Measurements from ENCODE around the gene SLC26A1. TPM values are rescaled to one million over a fixed set of nuclear protein-coding genes. Genes with fewer than 3 reads are reported as not detected.

Gene SLC26A1
- total RNA-seq, 1 experiment from 2014 or later, result 0.09 TPM

DNA sequence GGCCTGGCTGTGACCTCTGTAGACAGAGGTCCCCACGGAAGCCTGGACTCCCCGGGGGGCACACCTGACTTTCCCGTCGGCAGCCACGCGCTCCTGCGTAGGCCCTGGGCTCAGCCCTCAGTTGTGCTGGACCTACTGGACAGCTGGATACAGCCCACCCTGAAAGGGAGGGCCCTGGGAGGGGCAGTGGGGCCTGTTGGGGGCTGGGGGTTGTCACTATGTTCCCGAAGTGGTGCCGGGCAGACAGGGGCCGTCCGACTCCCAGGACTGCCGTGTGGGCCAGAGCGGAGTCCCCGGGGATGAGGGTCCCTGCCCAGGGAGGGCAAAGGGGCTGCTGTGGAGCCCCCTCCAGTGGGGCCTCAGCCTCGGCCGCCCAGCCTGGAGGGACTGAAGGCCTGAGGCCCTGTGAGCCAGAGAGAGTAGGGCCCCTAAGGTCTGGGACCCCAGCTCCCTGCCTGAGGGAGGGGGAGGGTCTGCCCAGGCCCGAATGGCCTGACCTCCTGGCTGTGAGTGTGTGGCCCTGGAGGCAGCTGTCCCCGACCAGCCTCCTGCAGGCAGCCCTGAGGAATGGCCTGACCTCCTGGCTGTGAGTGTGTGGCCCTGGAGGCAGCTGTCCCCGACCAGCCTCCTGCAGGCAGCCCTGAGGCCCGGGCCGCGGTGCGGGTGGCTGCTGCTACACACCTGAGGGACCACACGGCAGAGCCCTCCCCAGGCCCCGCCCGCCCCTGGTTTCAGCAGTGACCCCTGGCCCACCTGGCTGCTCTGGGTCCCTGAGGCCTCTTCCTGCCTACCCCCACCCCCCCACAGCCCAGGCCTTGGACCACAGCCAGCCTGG is 44.0 kb upstream of the SLC26A1 start:
- no peak overlapping the region for H2BK20ac ChIP-seq (ENCODE audit: low read depth, low read length, poor library complexity, severe bottlenecking)
- H3K14ac ChIP-seq (ENCODE audit: insufficient read depth, low read length), result no peak overlapping the region
- no peaks in the 10 kb centered on the region for H3K9me3 ChIP-seq (ENCODE audit: control insufficient read depth, low read depth, low read length)
- H2AFZ ChIP-seq (ENCODE audit: low read length), result no peak overlapping the region
- H2BK120ac ChIP-seq (ENCODE audit: low read depth, low read length, poor library complexity, severe bottlenecking), result no peak overlapping the region
- no peak overlapping the region for H3K4me2 ChIP-seq (ENCODE audit: insufficient read depth, insufficient read length, low read length)
- H4K20me1 ChIP-seq (ENCODE audit: control insufficient read depth, insufficient read depth, insufficient read length), result no peaks in the 10 kb centered on the region
- no peak overlapping the region for H2BK15ac ChIP-seq (ENCODE audit: low read depth, low read length)
- no peak overlapping the region for H2AK5ac ChIP-seq (ENCODE audit: insufficient read length, low read length)
- H3K36me3 Mint-ChIP-seq (ENCODE audit: insufficient read depth in 1 of 3, low read depth in 3 of 3), result no peaks in the 10 kb centered on the region
- no CpG with 5 or more reads among the region's 26 CpGs for WGBS (ENCODE audit: extremely low coverage, insufficient read length, low lambda C conversion rate)
- H3T11ph ChIP-seq (ENCODE audit: low read length), result no peak overlapping the region
- no peak overlapping the region for H4K91ac ChIP-seq (ENCODE audit: insufficient read length, low read depth, low read length)
- H2BK5ac ChIP-seq (ENCODE audit: insufficient read length, low read length), result no peak overlapping the region
- H3K27ac ChIP-seq (ENCODE audit: insufficient read length, low read depth, low read length), result no peak overlapping the region
- H3K9ac ChIP-seq (ENCODE audit: extremely low read depth, insufficient read length, low read length), result no peak overlapping the region
- no peak overlapping the region for H2BK12ac ChIP-seq (ENCODE audit: insufficient read length, low read depth, low read length)
- H3K27me3 Mint-ChIP-seq (ENCODE audit: low read depth), result no peaks in the 10 kb centered on the region; the same call in 1 of the 2 replicates
- no peak overlapping the region for H3K23ac ChIP-seq (ENCODE audit: insufficient read length, low read depth, low read length)
- TF ChIP-seq, protein P1, sequence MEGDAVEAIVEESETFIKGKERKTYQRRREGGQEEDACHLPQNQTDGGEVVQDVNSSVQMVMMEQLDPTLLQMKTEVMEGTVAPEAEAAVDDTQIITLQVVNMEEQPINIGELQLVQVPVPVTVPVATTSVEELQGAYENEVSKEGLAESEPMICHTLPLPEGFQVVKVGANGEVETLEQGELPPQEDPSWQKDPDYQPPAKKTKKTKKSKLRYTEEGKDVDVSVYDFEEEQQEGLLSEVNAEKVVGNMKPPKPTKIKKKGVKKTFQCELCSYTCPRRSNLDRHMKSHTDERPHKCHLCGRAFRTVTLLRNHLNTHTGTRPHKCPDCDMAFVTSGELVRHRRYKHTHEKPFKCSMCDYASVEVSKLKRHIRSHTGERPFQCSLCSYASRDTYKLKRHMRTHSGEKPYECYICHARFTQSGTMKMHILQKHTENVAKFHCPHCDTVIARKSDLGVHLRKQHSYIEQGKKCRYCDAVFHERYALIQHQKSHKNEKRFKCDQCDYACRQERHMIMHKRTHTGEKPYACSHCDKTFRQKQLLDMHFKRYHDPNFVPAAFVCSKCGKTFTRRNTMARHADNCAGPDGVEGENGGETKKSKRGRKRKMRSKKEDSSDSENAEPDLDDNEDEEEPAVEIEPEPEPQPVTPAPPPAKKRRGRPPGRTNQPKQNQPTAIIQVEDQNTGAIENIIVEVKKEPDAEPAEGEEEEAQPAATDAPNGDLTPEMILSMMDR (conservative IDR thresholded peaks at IDR 0.05), result no peak
- H4K8ac ChIP-seq (replicated peaks; ENCODE audit: insufficient read length, low read depth, low read length), result no peak overlapping the region
- H3K56ac ChIP-seq (ENCODE audit: insufficient read length, low read depth, low read length), result no peak overlapping the region
- no peaks in the 10 kb centered on the region for H3K79me2 ChIP-seq (ENCODE audit: insufficient read depth, low read length)
- no peak overlapping the region for H3K27ac Mint-ChIP-seq
- no peaks in the 10 kb centered on the region for H3K4me1 ChIP-seq (ENCODE audit: insufficient read depth, low read length)
- no peaks in the 10 kb centered on the region for H3K79me1 ChIP-seq (ENCODE audit: insufficient read depth, low read depth, low read length, poor library complexity, severe bottlenecking)
- peaks cover 4 to 12% of the 10 kb centered on the region in 2 experiments for H3K4me1 Mint-ChIP-seq
- H3K4ac ChIP-seq (ENCODE audit: low read depth, low read length), result no peak overlapping the region
- no peak for DNase-seq
- H3K27me3 ChIP-seq (ENCODE audit: insufficient read depth, low read length), result no peaks in the 10 kb centered on the region
- H3K23me2 ChIP-seq (ENCODE audit: insufficient read length, low read depth, low read length, poor library complexity, severe bottlenecking), result no peaks in the 10 kb centered on the region
- no peak overlapping the region for H3K18ac ChIP-seq (ENCODE audit: insufficient read length, low read depth, low read length)
- no peak overlapping the region for H3K4me3 Mint-ChIP-seq
- H3K9me3 Mint-ChIP-seq, result no peaks in the 10 kb centered on the region
- no peak overlapping the region for H4K5ac ChIP-seq (ENCODE audit: insufficient read length, low read depth, low read length)

All from H9 (cell line).